Vagina (tissue), 2 donors: Measurements from ENCODE around the gene SMAD6. TPM values are rescaled to one million over a fixed set of nuclear protein-coding genes. Genes with fewer than 3 reads are reported as not detected.

ENCODE experiments used
- DNase-seq, 2 donors: peaks; one replicate each; pipeline ENCODE4 v3.0.0-alpha.2; 2017; ENCODE audit errors: extremely low spot score in 2 of 2
- H3K27ac ChIP-seq: fragments of 200-600 bp; sonication (generic); one replicate; pipeline ENCODE4 v1.5.1; 2019
- H3K27me3 ChIP-seq: fragments of 200-600 bp; sonication (generic); one replicate; pipeline ENCODE4 v1.5.1; 2019
- H3K36me3 ChIP-seq, 2 donors: fragments of 200-600 bp; sonication (generic); one replicate each; pipeline ENCODE4 v1.5.1; 2017 to 2019
- H3K4me1 ChIP-seq: fragments of 200-600 bp; sonication (generic); one replicate; pipeline ENCODE4 v1.5.1; 2019
- H3K4me3 ChIP-seq, 2 donors: fragments of 200-600 bp; sonication (generic); 1 replicate in 1 of 2; 2 replicates in 1 of 2; pipeline ENCODE4 v1.5.1; 2016 to 2019
- H3K9me3 ChIP-seq: fragments of 200-600 bp; sonication (generic); one replicate; pipeline ENCODE4 v1.5.1; 2019
- POLR2A ChIP-seq, 2 donors: fragments of 450-650 bp; IDR thresholded peaks; one replicate each; pipeline ENCODE4 v1.6.1; 2017; ENCODE audit warnings: antibody characterized with exemption in 2 of 2, mild to moderate bottlenecking in 2 of 2, moderate library complexity in 2 of 2
- POLR2AphosphoS5 ChIP-seq, 2 donors: sonication (generic); formaldehyde crosslinking; IDR thresholded peaks; one replicate each; pipeline ENCODE4 v1.9.0; 2017; ENCODE audit warnings: antibody characterized with exemption in 2 of 2, mild to moderate bottlenecking in 2 of 2, low read depth in 1 of 2; ENCODE audit not compliant: insufficient read depth in 1 of 2
- intact Hi-C: fragments of 100-400 bp; cut with DNase I; formaldehyde crosslinking; loops from one replicate; pipeline ENCODE4 v1.15.1; 2023
- total RNA-seq: library from RNA; depleted of rRNA; stranded (reverse); fragments of >200 nt; gene quantifications from one replicate; pipeline ENCODE4 v1.2.3, GENCODE V29; 2016
- TF ChIP-seq, protein P1 (sequence below), 3 experiments: fragments of 450-650 bp in 2 of 3; fragments of 200-600 bp in 1 of 3; sonication (generic) in 1 of 3; IDR thresholded peaks; one replicate each; pipeline ENCODE4 v1.5.1; 2017 to 2019; ENCODE audit warnings: antibody characterized with exemption in 3 of 3, mild to moderate bottlenecking in 2 of 3, moderate library complexity in 2 of 3

SMAD6 gene
- total RNA-seq, 1 donor from 2014 or later: 28.5 TPM

DNA sequence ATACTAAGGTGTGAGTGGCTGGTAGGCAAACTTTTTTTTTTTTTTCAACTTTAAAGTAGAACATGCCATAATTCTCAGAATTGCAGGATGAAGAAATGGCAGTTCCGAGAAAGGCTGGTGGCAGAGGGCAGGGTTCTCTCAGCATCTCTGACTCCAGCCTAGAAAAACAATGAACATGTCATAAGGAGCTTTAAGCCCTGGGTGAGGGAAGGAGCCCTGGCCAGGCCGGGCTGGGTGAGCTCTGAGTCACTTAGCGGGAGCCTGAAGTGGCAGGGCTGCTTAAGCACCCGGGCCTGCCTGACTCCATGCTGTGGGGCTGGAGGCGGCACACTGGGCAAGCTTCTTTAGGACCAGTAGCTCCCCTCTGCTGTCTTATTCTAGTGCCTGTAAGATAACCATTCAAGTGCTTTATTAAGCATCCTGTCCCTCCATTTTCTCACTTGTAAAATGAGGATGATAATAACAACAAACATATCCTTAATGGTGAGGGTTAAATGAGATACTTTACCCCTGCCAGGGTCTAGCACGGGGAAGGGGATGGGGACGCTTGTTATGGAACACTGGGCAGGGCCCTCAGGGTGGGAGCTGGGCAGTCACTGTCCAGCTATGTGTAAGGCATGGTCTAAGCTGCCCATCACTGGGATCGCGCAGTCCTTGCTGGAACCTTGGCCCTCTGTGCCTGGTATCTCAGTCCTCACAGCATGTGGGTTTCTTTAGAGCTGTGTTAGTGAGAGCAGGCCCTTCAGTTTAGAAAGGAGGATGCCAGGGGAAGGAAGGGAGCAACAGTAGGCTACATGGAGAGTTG, 18.4 kb downstream of the SMAD6 start:
- H3K27ac ChIP-seq: no peak overlapping the region
- intact Hi-C loops: no loop called here
- peaks cover 84% of the 10 kb centered on the region for H3K4me1 ChIP-seq
- no peaks in the 10 kb centered on the region for H3K36me3 ChIP-seq
- no peak overlapping the region for H3K4me3 ChIP-seq
- no peaks in the 10 kb centered on the region for H3K27me3 ChIP-seq
- TF ChIP-seq, protein P1, sequence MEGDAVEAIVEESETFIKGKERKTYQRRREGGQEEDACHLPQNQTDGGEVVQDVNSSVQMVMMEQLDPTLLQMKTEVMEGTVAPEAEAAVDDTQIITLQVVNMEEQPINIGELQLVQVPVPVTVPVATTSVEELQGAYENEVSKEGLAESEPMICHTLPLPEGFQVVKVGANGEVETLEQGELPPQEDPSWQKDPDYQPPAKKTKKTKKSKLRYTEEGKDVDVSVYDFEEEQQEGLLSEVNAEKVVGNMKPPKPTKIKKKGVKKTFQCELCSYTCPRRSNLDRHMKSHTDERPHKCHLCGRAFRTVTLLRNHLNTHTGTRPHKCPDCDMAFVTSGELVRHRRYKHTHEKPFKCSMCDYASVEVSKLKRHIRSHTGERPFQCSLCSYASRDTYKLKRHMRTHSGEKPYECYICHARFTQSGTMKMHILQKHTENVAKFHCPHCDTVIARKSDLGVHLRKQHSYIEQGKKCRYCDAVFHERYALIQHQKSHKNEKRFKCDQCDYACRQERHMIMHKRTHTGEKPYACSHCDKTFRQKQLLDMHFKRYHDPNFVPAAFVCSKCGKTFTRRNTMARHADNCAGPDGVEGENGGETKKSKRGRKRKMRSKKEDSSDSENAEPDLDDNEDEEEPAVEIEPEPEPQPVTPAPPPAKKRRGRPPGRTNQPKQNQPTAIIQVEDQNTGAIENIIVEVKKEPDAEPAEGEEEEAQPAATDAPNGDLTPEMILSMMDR (IDR thresholded peaks at IDR 0.05): no peak
- no peak for TF ChIP-seq POLR2AphosphoS5 (IDR thresholded peaks at IDR 0.05; ENCODE audit: insufficient read depth in 1 of 2, low read depth in 1 of 2)
- no peak for TF ChIP-seq POLR2A (IDR thresholded peaks at IDR 0.05)
- no peak for DNase-seq
- no peaks in the 10 kb centered on the region for H3K9me3 ChIP-seq

DNA sequence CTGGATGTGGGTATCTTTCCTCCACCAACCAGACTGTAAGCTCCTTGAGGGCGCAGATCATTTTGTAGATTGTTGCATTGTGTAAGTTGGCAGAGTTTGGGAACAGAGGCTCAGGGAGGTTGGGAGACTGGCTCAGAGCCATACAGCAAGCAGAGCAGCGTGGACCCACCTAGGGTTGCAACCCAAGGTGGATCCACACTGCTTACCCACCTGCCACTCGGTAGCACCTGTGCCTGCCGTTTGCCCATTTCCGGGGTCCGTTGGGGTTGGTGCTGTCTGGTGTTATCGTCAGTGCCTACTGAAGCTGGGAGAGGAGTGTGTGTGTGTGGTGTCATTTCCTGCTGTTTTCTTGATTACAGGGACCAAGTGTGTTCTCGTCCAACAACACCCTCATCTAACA, 19.0 kb downstream of the SMAD6 start:
- no peaks in the 10 kb centered on the region for H3K9me3 ChIP-seq
- DNase-seq: no peak
- peaks cover 80% of the 10 kb centered on the region for H3K4me1 ChIP-seq
- no peak for TF ChIP-seq POLR2AphosphoS5 (IDR thresholded peaks at IDR 0.05; ENCODE audit: insufficient read depth in 1 of 2, low read depth in 1 of 2)
- no peak for TF ChIP-seq POLR2A (IDR thresholded peaks at IDR 0.05)
- TF ChIP-seq, protein P1 (IDR thresholded peaks at IDR 0.05): no peak
- no peaks in the 10 kb centered on the region for H3K36me3 ChIP-seq
- intact Hi-C loops: no loop called here
- no peak overlapping the region for H3K4me3 ChIP-seq
- no peaks in the 10 kb centered on the region for H3K27me3 ChIP-seq
- H3K27ac ChIP-seq: no peak overlapping the region

DNA sequence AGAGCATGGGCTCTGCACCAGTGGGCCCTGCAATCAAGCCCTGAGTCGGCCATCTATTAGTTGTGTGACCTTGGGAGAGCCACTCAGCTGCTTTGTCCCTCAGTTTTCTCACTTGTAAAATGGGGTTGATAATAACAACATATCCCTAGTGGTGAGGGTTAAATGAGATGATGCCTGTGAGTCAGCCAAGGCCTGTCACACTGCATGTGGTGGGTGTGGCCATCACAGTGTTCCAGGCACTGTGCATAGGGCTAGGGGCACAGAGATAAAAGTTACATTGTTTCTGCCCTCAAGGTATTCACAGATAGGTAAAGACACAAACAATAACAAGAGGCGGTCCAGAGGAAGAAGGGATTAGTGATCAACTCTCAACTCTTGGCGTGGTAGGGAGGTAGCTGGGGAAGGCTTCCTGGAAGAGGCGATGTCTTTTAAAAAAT, 19.5 kb downstream of the SMAD6 start:
- Histone ChIP-seq H3K4me1 (peaks cover 75% of the 10 kb centered on the region), H3K36me3 (no peaks in the 10 kb centered on the region), H3K27me3 (no peaks in the 10 kb centered on the region), H3K4me3 (no peak overlapping the region), H3K27ac (no peak overlapping the region), H3K9me3 (no peaks in the 10 kb centered on the region)
- intact Hi-C loops: no loop called here
- no peak for TF ChIP-seq POLR2A (IDR thresholded peaks at IDR 0.05)
- TF ChIP-seq, protein P1 (IDR thresholded peaks at IDR 0.05): no peak
- no peak for DNase-seq

DNA sequence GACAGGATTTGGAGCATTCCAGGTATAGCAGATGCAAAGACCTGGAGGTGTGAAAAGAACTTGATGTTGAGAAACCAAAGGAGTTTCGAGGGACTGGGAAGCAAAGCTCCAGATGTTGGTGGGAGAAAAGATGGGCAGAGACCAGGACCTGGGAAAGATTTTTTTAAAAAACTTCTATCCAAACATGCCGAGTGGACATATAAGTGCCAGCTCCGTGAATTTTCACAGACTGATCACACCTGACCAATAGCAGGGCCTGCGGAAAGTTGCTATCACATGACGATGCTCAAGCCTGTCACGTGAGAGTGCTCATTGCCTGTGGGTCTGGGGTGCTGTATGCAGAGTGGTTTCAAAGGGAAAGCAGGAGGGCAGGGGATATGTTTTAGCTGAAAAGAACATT, 19.9 kb downstream of the SMAD6 start:
- Histone ChIP-seq H3K36me3 (no peaks in the 10 kb centered on the region), H3K27me3 (no peaks in the 10 kb centered on the region), H3K4me3 (no peak overlapping the region), H3K9me3 (no peaks in the 10 kb centered on the region), H3K4me1 (peaks cover 71% of the 10 kb centered on the region), H3K27ac (no peak overlapping the region)
- DNase-seq: no peak
- TF ChIP-seq, protein P1 (IDR thresholded peaks at IDR 0.05): no peak
- TF ChIP-seq POLR2A (IDR thresholded peaks at IDR 0.05) (no peak), POLR2AphosphoS5 (IDR thresholded peaks at IDR 0.05; ENCODE audit: insufficient read depth in 1 of 2, low read depth in 1 of 2) (no peak)
- intact Hi-C loops: no loop called here

DNA sequence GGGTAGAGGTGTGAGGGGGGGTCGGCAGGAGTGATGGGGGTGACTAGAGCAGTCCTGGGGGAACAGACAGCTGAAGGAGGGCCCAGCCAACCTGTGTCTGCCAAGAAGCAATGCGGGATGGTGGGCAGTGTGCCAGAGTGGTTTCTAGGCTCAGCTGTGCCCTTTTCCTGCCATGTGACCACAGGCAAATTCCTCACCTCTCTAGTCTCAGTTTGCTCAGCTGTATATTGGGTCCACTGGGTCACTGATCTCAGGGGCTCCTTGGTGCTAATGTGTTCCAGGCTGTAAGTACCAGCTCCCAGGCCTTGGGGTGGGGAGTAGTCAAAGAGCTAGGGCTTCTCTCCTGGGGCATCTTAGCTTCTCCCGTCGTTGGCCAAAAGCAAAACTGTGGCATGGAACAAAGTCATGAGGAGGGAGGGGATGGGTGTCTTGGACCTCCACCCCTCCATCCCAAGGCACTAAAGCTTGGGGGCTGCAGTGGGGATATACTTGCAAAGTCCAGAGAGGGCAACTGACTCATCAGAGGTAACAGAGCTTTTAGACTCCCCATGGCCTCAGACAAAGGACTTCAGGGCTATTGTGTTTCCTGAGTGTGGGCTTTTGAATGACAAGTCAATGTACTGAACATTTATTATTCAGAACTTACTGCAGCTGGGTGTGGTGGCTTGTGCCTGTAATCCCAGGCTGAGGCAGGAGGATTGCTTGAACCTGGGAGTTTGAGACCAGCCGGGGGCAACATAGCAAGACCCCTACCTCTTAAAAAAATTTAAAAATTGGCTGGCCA, 20.9 kb downstream of the SMAD6 start:
- H3K4me3 ChIP-seq: no peak overlapping the region
- intact Hi-C loops: no loop called here
- H3K4me1 ChIP-seq: peaks cover 62% of the 10 kb centered on the region
- TF ChIP-seq POLR2A (IDR thresholded peaks at IDR 0.05): no peak
- TF ChIP-seq, protein P1 (IDR thresholded peaks at IDR 0.05): no peak
- TF ChIP-seq POLR2AphosphoS5 (IDR thresholded peaks at IDR 0.05; ENCODE audit: insufficient read depth in 1 of 2, low read depth in 1 of 2): no peak
- no peaks in the 10 kb centered on the region for H3K9me3 ChIP-seq
- H3K27me3 ChIP-seq: no peaks in the 10 kb centered on the region
- H3K27ac ChIP-seq: no peak overlapping the region
- no peak for DNase-seq
- no peaks in the 10 kb centered on the region for H3K36me3 ChIP-seq
